ENCODE results near the gene CCDC6.

The CCDC6 gene

DNA sequence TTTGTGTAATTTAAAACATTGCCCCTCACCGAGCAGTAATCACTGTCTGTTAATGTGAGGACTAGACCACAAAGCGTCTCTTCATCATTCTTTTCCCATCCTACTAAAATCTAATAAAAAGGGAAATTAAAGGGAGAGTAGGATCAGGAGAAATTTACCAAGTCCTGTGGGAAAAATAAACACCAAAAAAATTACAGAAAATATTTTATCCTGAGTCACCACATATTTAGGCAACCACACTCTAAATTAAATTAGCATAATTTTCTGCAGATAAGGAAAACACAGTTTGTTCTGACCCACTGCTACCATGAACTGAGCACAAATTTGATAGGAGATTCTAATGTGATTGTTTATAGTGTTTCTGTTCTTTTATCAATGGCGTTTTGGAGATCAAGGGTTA lies 49.3 kb downstream of the CCDC6 start:
- ChIA-PET CTCF (interaction anchor here (2.7 kb wide), 1 partner anchor 8 kb away, joined by 11 read pairs; no protein-coding TSS in a partner anchor), POLR2A (no interaction called here)
- Histone ChIP-seq H3K27ac (ENCODE audit: extremely low read depth, low read depth, low read length) (no peak overlapping the region), H3K4me1 (ENCODE audit: control insufficient read depth, insufficient read depth, low read length) (no peaks in the 10 kb centered on the region; the same call in 1 of the 2 replicates), H3K9me3 (ENCODE audit: control insufficient read depth, insufficient read depth, low read depth, low read length) (no peaks in the 10 kb centered on the region), H3K36me3 (ENCODE audit: control insufficient read depth in 2 of 2, insufficient read depth in 1 of 2, low read length in 2 of 2) (peaks cover 0 to 2% of the 10 kb centered on the region in 2 experiments; a peak in 2 of 3 replicates), H3K4me3 (ENCODE audit: low read depth, low read length) (no peak overlapping the region)
- TF ChIP-seq ZNF366 (tag by site-specific recombination; conservative IDR thresholded peaks at IDR 0.05) (no peak), GLI2 (tag by site-specific recombination; IDR thresholded peaks at IDR 0.05; ENCODE audit: borderline replicate concordance, low read depth) (no peak), ZNF19 (tag by site-specific recombination; IDR thresholded peaks at IDR 0.05; ENCODE audit: low read depth) (no peak), ZNF398 (tag by site-specific recombination; IDR thresholded peaks at IDR 0.05) (no peak), ZNF426 (tag by site-specific recombination; IDR thresholded peaks at IDR 0.05) (no peak), ZNF544 (tag by site-specific recombination; IDR thresholded peaks at IDR 0.05) (no peak), ZNF26 (tag by site-specific recombination; IDR thresholded peaks at IDR 0.05) (no peak), ZNF133 (tag by site-specific recombination; IDR thresholded peaks at IDR 0.05) (no peak), PRDM2 (tag by site-specific recombination; IDR thresholded peaks at IDR 0.05; ENCODE audit: borderline replicate concordance) (no peak), ZBTB21 (tag by site-specific recombination; IDR thresholded peaks at IDR 0.05) (no peak), ZBTB49 (tag by site-specific recombination; IDR thresholded peaks at IDR 0.05; ENCODE audit: low read depth) (no peak), KLF8 (tag by site-specific recombination; IDR thresholded peaks at IDR 0.05) (no peak), ZIC2 (tag by site-specific recombination; IDR thresholded peaks at IDR 0.05) (no peak), ZNF501 (tag by site-specific recombination; IDR thresholded peaks at IDR 0.05) (no peak), OVOL3 (tag by site-specific recombination; IDR thresholded peaks at IDR 0.05) (no peak), ZBTB26 (tag by site-specific recombination; optimal IDR thresholded peaks at IDR 0.05) (no peak), ZNF654 (tag by site-specific recombination; IDR thresholded peaks at IDR 0.05; ENCODE audit: low read depth) (no peak), ZNF175 (tag by site-specific recombination; IDR thresholded peaks at IDR 0.05) (no peak)
- TF ChIP-seq, protein P1, sequence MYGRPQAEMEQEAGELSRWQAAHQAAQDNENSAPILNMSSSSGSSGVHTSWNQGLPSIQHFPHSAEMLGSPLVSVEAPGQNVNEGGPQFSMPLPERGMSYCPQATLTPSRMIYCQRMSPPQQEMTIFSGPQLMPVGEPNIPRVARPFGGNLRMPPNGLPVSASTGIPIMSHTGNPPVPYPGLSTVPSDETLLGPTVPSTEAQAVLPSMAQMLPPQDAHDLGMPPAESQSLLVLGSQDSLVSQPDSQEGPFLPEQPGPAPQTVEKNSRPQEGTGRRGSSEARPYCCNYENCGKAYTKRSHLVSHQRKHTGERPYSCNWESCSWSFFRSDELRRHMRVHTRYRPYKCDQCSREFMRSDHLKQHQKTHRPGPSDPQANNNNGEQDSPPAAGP (tag by site-specific recombination; IDR thresholded peaks at IDR 0.05): no peak
